GM21825 (cell line): ENCODE data around the gene NGFR.

ENCODE experiments used
- ATAC-seq: cut with Tn5 transposase; IDR thresholded peaks from one replicate; pipeline ENCODE4 v1.9.1; 2021; ENCODE audit warnings: mild to moderate bottlenecking, moderate library complexity; ENCODE audit not compliant: unreplicated experiment

NGFR gene, protein sequence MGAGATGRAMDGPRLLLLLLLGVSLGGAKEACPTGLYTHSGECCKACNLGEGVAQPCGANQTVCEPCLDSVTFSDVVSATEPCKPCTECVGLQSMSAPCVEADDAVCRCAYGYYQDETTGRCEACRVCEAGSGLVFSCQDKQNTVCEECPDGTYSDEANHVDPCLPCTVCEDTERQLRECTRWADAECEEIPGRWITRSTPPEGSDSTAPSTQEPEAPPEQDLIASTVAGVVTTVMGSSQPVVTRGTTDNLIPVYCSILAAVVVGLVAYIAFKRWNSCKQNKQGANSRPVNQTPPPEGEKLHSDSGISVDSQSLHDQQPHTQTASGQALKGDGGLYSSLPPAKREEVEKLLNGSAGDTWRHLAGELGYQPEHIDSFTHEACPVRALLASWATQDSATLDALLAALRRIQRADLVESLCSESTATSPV

DNA sequence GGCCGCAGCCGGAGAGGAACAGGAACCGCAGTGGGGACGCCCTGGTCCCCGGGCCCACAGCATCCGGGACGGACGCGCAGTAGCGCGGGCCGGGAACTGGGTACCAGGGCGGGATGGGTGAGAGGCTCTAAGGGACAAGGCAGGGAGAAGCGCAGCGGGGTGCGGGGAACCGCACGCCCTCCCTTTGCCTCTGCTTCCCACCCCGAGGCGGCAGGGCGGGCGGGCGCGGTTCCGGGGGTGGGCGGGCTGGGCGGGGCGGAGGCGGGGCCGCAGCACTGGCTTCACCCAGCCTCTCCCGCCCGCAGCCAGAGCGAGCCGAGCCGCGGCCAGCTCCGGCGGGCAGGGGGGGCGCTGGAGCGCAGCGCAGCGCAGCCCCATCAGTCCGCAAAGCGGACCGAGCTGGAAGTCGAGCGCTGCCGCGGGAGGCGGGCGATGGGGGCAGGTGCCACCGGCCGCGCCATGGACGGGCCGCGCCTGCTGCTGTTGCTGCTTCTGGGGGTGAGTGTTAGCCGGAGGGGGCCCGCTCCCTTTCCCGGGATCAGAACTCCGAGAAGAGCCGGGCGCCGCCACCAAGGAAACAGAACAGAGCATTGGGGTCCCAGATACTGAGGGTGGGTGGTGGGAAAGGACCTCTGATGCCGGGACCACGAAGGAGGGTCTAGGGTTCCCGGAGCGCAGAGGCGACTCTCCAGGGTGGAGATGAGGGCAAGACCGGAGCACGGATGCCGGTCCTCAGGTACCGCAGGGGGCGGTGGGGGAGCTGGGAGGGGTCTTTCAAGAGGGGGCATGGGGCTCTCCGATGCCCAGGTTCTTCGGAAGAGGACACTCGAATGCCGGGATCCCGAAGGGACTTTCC lies at the start of gene NGFR:
NGFR (plus strand) TSS at position 308 of the 856 bp plus-strand sequence; CDS start at position 433, 125 bp downstream.
- ATAC-seq, result peak; percentile 44

DNA sequence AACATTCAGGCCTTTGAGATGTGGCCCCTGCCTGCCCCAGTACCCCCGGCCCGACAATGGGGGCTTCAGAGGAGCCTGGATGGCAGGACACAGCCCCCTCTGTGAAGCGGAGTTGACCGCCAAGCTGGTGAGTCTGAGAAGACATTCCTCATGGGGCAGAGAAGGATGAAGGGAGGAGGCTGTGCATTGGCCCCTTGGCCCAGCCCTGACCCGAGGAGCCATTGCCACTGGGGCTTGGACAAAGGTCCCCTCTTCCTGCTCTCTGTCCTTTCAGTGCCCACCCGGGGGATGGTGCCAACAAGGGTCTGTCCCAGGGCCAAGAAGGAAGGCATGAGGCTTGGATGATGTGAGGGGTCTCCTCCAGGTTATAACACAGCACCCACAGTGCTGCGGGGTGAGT lies 49.5 kb upstream of the NGFR start:
- ATAC-seq, result no peak

DNA sequence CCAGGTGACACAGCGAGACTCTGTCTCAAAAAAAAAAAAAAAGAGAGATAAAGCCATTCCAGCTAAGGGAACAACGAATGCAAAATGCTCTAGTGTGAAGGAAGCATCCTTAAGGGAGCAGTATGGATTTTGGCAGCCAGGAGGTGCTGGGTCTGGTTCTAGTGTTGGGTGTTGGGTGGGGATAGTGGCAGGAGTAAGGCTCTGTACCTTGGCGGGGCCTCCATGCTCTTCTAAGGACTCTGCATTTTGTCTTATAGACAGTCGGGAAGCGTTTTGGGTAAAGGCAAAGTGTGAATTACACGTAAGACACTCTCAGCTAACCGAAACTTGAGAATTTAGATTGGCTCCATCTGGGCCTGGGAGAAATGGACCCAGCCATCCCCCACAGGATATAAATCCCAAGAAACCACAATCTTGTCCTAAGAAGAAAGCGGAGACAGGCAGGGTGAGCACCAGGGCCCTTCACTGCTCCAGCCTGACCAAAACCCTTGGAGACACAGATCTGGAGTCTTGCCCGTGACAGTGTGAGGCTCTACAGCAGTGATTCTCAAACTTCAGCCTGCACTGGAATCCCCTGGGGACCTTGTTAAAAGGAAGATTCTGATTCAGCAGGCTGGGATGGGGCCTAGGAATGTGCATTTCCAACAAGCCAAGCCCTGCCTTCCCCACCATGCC lies 47.3 kb upstream of the NGFR start:
- no peak for ATAC-seq

DNA sequence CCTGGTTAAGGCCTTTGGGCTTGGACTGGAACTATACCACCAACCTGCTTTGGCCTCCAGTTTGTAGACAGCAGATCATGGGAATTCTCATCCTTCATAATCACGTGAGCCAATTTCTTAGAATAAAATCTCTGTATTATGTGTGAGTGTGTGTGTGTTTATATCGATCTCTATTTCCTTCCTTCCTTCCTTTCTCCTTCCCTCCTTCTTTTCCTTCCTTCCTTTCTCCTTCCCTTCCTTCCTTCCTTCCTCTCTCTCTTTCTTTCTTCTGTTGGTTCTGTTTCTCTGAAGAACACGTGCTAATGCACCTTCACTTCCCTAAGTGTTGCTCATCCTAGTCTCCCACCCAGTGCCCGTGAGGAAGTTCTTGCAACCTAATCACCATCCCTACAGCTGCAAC lies 44.9 kb upstream of the NGFR start:
- ATAC-seq, result no peak

DNA sequence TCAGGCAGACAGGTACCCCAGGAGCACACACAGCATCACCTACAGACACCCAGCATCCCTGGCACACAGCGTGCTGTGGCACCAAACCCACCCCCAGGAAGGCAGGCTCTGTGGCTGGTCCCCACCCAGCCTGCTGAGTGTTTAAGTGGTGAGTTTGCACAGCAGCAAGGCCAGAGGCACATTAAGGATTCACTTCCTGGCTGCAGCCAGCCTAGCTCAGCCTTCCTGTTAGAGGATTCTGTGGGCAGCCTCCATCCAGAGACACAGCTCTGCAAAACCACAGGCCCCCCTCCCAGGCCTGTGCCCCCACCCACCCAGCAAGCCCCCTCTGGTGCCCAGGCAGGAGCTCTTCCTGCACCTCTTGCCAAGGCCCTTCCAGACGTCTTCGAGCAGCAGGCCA lies 44.4 kb upstream of the NGFR start:
- ATAC-seq, result no peak

DNA sequence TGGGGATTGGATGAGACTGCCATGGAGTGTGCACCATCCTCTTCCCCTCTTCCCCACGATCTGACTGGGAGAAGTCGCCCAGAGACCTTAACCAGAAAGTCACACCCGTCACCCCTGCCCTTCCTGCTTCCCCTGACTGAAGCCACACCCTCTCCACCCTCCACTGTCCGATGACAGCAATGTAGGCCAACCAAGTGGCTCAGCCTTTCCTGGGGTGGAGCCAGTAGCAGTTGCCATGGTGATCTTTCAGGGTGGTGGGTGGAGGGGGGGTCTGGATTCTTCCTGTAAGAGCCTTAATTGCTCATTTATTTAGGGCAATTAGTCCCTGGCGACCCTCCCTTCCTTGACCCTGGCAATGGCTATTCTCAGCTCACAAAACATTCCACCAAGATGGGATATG lies 42.9 kb upstream of the NGFR start:
- ATAC-seq, result no peak

DNA sequence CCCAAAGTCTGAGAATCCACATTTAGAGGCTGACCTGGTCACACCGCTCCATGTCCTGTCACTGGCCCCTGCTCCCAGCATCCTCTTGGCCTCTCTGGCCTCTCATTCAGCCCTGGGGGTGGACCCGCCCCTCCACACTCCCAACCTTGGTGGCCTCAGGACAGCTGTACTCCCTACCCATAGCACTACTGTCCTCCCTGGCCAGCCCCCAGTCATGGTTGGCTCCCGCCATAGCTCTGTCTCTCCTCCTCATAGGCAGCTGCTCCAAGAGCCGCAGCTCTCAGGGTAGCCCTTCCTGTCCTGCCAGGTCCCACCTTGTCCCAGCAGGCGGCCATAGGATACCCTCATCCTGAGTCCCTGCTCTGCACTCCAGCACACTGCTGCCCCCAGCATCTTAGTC lies 42.4 kb upstream of the NGFR start:
- ATAC-seq, result no peak

DNA sequence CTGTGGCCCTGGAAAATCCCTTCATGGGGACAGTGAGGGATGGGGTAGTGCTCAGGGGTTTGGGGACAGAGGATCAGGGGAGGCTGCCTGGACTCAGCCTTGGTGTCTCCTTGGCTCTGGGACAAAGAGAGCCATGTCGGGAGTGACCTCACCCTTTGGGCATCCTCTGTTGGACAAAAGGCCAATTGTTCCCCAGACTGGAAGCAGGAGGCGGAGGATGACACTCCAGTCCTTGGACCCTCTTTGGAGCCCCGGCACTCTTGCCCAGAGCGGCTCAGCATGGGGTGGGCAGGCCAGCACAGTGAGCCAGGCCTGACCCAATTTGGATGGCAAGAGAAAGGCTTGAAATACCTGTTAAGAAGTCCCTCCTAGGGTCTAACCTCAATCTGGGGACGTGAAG lies 41.0 kb upstream of the NGFR start:
- no peak for ATAC-seq

DNA sequence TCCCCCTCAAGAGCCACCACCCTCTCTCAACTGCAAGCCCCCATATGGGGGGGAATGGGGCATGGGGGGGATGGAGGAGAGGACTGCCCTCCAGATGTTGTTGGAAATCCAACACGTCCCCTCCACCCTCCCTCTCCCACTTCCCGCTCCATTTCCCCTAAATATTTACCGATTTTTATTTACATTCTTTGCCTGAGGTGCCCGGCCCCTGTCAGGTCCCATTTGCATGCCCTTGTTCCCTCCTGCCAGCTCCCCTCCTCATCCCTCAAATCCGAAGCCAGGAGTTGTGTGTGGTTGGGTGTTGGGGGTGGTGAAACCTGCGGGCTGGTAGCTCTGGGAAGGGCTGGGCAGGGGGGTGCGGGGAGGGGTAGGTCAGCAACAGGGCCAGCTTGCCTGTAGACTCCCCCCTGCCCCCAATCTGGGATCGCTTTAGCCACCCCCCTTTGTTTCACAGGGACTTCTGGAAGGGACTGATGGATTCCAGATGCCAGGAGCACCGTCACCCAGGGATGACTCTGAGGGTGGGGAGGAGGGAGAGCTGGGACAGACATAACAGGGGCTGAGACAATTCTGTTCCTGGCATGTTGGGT lies 39.7 kb upstream of the NGFR start:
- no peak for ATAC-seq

DNA sequence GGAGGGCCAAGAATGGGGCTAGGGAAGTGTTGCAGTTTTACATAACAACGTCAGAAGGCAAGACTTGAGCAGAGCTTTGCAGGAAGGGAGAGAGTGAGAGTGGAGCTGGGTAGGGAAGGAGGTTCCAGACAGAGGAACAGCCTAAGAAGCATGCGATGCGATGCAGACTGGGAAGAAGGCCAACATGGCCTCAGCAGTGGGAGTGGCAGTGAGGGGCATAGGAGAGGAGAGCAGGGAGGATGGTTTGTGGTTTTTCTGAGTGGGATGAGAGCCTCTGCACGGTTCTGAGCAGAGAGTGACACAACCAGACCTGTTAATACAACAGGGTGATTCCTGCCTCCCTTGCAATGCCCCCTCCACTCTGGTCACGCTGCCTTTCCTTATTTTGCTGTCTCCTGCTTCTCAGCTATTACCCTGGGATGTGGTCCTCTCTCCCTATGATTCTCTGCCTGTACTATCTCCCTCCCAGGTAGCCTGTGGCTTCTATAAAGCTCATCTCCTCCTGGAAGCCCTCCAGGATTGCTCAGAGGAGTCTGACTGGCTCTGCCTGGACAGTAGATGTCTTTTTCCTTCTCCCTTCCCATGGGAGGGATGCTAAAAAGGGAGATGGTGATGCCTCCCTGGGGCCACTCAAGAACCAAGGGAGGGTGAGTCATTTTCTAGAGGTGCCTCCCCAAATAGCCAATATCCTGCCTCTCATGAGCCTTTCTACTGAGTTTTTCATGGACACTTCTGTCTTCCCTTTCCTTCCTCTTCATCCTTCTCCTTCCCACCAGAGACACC lies 38.7 kb upstream of the NGFR start:
- ATAC-seq, result no peak

DNA sequence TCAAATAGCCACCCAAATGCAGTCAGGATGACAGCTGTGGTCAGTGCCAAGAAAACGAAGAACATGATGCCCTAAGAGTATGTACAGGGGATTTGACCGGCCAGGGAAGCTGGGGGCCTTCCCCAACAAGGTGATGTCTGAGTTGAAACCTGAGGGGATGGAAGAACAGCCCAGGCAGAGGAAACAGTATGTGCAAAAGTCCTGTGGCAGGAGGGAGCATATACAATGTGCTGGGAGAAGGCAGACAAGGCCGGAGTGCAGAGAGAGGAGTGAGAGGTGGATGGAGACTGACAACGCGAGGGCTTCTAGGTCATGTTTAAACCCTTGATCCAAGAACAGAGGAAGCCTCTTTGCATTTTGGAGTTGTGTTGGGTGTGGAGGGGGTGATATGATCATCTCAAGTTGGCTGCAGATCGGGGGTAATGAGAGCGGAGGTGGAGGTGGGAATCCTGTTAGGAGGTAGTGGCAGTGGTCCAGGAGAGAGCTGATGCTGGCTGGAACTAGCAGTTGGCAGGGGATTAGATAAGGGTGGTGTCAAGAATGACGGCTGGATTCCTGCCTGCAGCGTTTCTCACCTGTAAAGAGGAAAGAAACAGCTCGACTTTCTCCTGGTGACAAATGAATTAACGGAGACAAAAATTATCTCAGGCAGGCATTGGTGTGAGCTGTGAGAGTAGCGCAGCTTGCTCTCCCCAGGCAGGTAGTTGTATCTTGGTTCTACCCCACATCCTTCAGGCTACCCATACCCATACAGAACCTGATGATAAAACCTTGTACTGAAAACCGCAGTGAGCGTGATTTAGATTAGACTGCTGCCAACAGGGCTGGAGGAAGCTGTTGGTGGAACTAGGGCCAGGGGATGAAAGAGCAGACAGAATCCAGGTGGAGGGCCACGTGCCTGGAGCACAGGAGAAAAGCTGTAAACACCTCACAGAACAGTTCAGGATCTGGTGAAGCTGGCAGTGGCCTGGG lies 37.2 kb upstream of the NGFR start:
- ATAC-seq, result no peak

DNA sequence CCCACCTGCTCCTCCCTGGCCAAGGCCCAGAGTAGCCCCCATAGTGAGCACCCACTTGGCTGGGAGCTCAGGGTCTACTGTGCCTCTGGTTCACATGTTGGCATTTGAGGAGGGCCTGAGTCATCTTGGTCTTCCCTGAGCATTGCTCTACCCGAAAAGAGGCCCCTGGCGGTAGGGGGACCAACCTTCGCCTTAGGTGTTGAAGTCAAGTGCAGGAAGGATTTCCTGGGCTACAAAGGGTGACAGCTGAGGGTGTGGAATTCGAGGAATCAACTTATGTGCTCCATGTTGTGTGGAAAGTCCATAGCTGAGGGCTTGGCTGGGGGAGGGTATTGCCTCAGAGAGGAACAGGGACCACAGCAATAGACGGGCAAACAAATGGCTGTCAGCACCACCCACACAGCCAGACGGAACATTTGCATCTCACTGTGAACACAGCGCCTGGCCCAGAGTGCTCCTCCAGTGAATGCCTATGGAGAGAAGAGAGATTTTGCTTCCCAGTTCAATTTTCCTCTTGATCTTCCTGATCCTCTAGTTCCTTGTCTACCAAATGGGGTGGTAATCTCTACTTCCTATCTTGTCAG lies 35.6 kb upstream of the NGFR start:
- ATAC-seq, result no peak

DNA sequence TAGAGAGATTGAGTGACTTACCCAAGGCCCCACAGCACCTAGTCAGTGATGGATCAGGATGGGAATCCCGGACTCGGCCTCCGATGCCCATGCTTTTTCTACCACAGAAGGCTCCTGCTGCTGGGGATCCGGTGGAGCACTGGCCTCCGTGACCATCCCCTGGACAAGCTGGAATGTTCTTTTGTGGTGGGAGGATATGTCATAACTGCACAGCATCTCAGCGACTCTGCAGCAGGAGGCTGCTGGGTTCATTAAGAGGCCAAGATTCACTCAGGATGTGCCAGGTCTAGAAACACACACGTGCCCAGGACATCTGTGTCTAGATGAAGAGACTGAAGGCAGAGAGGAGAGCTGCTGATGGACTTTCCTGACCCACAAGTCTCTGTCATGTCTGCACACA lies 34.7 kb upstream of the NGFR start:
- no peak for ATAC-seq

DNA sequence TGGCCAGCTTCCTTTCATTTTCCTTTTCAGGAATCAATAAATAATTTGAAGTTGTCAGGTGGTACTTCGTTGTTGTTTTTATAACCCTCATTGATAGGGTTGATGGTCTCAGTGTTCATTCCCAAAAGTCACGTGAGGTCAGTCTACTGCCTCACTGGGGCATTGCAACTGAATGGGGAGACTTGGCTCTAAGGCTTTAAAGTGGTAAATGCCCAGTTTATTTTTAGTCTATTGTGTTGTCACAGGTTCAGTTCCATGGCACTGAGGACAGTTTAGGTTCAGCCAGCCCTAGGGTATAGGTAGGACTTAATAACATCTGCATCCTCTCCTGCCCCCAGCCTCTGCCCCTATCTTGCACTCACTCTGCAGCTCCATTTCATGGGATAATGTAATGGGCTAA lies 33.5 kb upstream of the NGFR start:
- ATAC-seq, result no peak

DNA sequence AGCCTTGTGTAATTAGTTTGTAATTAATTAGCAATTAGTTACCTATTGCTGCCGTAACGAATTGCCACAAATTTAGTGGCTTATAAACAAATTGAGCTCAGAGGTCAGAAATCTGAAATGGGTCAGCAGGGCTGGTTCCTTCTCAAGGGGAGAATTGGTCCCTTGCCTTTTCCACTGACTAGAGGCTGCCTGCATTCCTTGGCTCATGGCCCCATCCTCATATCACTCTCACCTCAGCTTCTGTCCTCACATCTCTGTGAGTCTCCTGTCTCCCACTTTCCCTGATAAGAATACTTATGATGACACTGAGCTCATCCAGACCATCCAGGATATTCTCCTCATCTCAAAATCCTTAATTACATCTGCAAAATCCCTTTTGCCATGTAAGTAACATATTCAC lies 31.0 kb upstream of the NGFR start:
- ATAC-seq, result no peak

DNA sequence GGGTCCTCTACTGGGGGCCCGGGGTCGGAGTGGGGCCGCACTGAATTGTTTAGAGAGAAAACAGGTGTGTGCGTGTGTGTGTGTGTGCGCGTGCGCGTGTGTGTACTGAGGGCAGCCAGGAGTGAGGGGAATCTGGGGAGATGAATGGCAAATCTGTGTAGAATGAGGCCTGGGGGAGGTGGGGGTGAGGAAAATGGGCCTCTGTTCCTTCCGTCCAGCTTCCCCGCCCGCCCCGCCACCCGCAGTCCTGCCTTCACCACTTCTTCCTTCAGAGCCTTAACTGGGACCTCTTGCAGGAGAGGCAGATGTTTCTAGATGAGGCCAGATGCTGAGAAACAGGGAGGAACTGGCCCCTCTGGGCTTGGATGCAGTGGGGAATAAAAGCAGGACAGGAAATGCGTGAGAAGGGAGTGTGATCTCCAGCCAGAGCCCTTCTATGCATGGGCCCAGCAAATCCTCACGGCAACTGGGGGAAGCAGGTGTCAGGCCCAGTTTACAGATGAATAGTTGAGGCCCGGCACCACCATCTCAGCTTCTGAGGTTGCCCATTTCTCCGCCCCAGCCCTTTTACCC lies 29.7 kb upstream of the NGFR start:
- ATAC-seq, result no peak

DNA sequence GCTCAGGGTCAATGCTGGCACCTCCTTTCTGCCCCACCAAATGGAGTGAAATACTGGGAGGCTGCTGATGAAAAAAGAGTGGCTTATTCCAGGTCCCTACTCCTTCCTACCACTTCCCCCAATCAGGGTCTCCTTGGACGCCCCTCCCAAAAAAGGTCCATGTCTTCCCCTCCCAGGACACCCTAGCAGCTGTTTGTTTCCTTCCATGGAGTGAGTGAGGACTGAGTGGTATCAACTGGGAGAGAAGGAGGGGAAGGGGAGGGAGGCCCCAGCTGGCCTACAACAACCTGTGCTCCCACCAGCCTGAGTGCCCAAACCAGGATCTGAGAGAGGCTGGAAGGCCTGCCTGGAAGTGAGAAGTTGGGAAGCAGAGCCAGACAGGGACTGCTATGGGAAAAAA lies 28.7 kb upstream of the NGFR start:
- ATAC-seq, result no peak

DNA sequence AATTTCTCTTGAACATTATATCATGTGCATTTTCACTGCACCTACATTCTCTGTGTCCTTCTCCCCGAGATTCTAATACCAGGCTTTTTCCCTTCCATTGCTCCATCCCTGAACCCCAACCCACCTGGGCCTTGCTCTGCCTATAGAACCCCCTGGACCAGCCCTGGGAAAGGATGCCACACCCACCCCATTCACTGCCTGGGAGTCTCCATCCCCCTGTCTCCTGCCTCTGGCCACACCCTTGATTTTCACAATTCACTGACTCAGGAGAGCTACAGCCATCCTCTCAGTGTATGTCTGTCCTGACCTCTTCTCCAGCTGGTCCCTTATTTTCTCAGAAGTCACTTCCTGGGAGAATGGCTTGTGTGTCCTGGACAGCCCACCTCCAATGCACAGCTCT lies 27.9 kb upstream of the NGFR start:
- ATAC-seq, result no peak
